IMR-90 (cell line): ENCODE results near the gene FAM81A.

ENCODE experiments used
- CEBPB ChIP-seq: IDR thresholded peaks from 2 replicates; pipeline ENCODE4 v1.6.1; 2012; ENCODE audit warnings: low read depth, low read length, improper control_type of control experiment
- CHD1 ChIP-seq: IDR thresholded peaks from 2 replicates; pipeline ENCODE4 v1.6.1; 2012; ENCODE audit warnings: low read depth, low read length, improper control_type of control experiment
- CTCF ChIP-seq: conservative IDR thresholded peaks from 2 replicates; pipeline ENCODE4 v1.5.1; 2012; ENCODE audit warnings: mild to moderate bottlenecking, low read depth, low read length, improper control_type of control experiment
- FOS ChIP-seq: fragments of 150-350 bp; IDR thresholded peaks from 2 replicates; pipeline ENCODE4 v1.6.1; 2016; ENCODE audit warnings: low read depth, low read length
- MAZ ChIP-seq: IDR thresholded peaks from 2 replicates; pipeline ENCODE4 v1.6.1; 2012; ENCODE audit warnings: low read depth, mild to moderate bottlenecking, low read length, improper control_type of control experiment, moderate library complexity, borderline replicate concordance
- MXI1 ChIP-seq: IDR thresholded peaks from 2 replicates; pipeline ENCODE4 v1.6.1; 2012; ENCODE audit warnings: low read depth, mild to moderate bottlenecking, low read length, moderate library complexity, borderline replicate concordance
- NFE2L2 ChIP-seq: fragments of 150-350 bp; IDR thresholded peaks from 2 replicates; pipeline ENCODE4 v1.6.1; 2016; ENCODE audit warnings: low read depth, mild to moderate bottlenecking, low read length
- POLR2A ChIP-seq: IDR thresholded peaks from 2 replicates; pipeline ENCODE4 v1.6.1; 2012; ENCODE audit warnings: mild to moderate bottlenecking, low read depth, low read length
- RAD21 ChIP-seq: IDR thresholded peaks from 2 replicates; pipeline ENCODE4 v1.6.1; 2012; ENCODE audit warnings: low read length, improper control_type of control experiment
- RFX5 ChIP-seq: IDR thresholded peaks from 2 replicates; pipeline ENCODE4 v1.8.0; 2012; ENCODE audit warnings: low read depth, mild to moderate bottlenecking, low read length, moderate library complexity
- SMC3 ChIP-seq: fragments of 150-350 bp; IDR thresholded peaks from 2 replicates; pipeline ENCODE4 v1.6.1; 2016; ENCODE audit warnings: low read depth, mild to moderate bottlenecking, antibody characterized with exemption, low read length, moderate library complexity

GRCh38 chr15:59438625-59439290, 772 bp downstream of the FAM81A start:
- TF ChIP-seq CTCF (no peak), POLR2A (no peak), SMC3 (no peak), RFX5 (no peak), MAZ (no peak), CHD1 (no peak), FOS (no peak), RAD21 (no peak), NFE2L2 (no peak), CEBPB (no peak), MXI1 (no peak)
